ENCODE data around the gene SPEN.

- no peak for TF ChIP-seq EZH2phosphoT487 (IDR thresholded peaks at IDR 0.05; ENCODE audit: low read length)
- no peak for TF ChIP-seq EZH2 (optimal IDR thresholded peaks at IDR 0.05; ENCODE audit: low read depth, low read length)
- no peak for TF ChIP-seq CTCF (IDR thresholded peaks at IDR 0.05; ENCODE audit: low read length)
Observed at GRCh38 chr1:15835741-15836510, 11.6 kb upstream of the SPEN start.

All from MM.1S (cell line).